B cell (primary cell): Measurements from ENCODE around the gene CAMK1D.

Experiments
- EZH2 ChIP-seq: IDR thresholded peaks from 2 replicates; pipeline ENCODE4 v1.6.1; 2012; ENCODE audit warnings: borderline replicate concordance, low read depth, mild to moderate bottlenecking, moderate library complexity, low read length; ENCODE audit not compliant: insufficient read depth, poor library complexity, severe bottlenecking
- TF ChIP-seq, protein P1 (sequence below): fragments of 200-600 bp; IDR thresholded peaks from one replicate; pipeline ENCODE4 v1.8.0; 2022; ENCODE audit warnings: antibody characterized with exemption, mild to moderate bottlenecking

DNA sequence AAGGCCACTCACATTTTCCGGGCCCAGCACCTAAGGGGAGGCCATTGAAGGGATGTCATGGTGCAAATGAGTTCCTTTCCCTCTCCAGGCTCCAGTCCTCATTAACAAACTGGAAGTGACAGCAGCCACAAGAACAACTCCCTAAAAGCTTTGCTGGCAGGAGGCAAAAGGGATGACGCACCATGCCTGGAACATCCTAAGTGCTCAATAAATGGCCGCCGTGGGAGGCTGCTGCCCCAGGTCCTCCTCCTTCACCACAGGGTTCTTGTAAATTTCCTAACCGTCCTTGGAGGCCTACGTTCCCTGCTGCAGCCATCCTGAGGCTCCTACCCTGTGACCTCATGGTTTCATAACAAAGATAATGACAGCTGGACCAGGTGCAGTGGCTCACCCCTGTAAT is 41.3 kb upstream of the CAMK1D start:
- TF ChIP-seq, protein P1, sequence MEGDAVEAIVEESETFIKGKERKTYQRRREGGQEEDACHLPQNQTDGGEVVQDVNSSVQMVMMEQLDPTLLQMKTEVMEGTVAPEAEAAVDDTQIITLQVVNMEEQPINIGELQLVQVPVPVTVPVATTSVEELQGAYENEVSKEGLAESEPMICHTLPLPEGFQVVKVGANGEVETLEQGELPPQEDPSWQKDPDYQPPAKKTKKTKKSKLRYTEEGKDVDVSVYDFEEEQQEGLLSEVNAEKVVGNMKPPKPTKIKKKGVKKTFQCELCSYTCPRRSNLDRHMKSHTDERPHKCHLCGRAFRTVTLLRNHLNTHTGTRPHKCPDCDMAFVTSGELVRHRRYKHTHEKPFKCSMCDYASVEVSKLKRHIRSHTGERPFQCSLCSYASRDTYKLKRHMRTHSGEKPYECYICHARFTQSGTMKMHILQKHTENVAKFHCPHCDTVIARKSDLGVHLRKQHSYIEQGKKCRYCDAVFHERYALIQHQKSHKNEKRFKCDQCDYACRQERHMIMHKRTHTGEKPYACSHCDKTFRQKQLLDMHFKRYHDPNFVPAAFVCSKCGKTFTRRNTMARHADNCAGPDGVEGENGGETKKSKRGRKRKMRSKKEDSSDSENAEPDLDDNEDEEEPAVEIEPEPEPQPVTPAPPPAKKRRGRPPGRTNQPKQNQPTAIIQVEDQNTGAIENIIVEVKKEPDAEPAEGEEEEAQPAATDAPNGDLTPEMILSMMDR: no peak
- TF ChIP-seq EZH2: no peak
